GM12878 (cell line): ENCODE data around the gene AFF2.

Experiments used
- CHD4 ChIP-seq: fragments of 200-600 bp; sonication (generic); IDR thresholded peaks from 2 replicates; pipeline ENCODE4 v1.6.1; 2016; ENCODE audit warnings: mild to moderate bottlenecking
- EZH2 ChIP-seq: IDR thresholded peaks from 2 replicates; pipeline ENCODE4 v1.6.1; 2012; ENCODE audit warnings: low read depth, mild to moderate bottlenecking, control low read depth, inconsistent platforms, low read length, borderline replicate concordance; ENCODE audit not compliant: control insufficient read depth
- POLR2AphosphoS5 ChIP-seq: IDR thresholded peaks from 2 replicates; pipeline ENCODE4 v1.6.1; 2011; ENCODE audit warnings: mild to moderate bottlenecking, low read length, inconsistent platforms
- SIN3A ChIP-seq: IDR thresholded peaks from 2 replicates; pipeline ENCODE4 v1.6.1; 2012; ENCODE audit warnings: low read depth, low read length, improper control_type of control experiment
- SMAD1 ChIP-seq: fragments of 450-650 bp; IDR thresholded peaks from 2 replicates; pipeline ENCODE4 v1.6.1; 2018; ENCODE audit warnings: mild to moderate bottlenecking, low read depth; ENCODE audit not compliant: partially characterized antibody
- YBX1 ChIP-seq: fragments of 450-650 bp; IDR thresholded peaks from 2 replicates; pipeline ENCODE4 v1.6.1; 2016; ENCODE audit warnings: antibody characterized with exemption
- ZNF274 ChIP-seq: IDR thresholded peaks from one replicate; pipeline ENCODE4 v1.8.0; 2011; ENCODE audit not compliant: insufficient read length, insufficient read depth
- ZZZ3 ChIP-seq: IDR thresholded peaks from 2 replicates; pipeline ENCODE4 v1.6.1; 2011; ENCODE audit warnings: low read depth; ENCODE audit not compliant: control insufficient read depth, insufficient read length
- TF ChIP-seq, protein P1 (sequence below): fragments of 450-650 bp; formaldehyde crosslinking; IDR thresholded peaks from 2 replicates; pipeline ENCODE4 v1.4.0; 2022; ENCODE audit warnings: mild to moderate bottlenecking, moderate library complexity
- TF ChIP-seq, protein P2 (sequence below), 3 experiments: IDR thresholded peaks in 2 of 3; conservative IDR thresholded peaks in 1 of 3; 2 replicates each; pipeline ENCODE4 v1.5.1; 2011; ENCODE audit warnings: low read depth in 3 of 3, low read length in 3 of 3, mild to moderate bottlenecking in 3 of 3, control low read depth in 2 of 3, moderate library complexity in 2 of 3, inconsistent platforms in 1 of 3, mixed read lengths in 1 of 3; ENCODE audit not compliant: control insufficient read depth in 2 of 3, insufficient read depth in 1 of 3; ENCODE audit errors: extremely low read depth in 1 of 3
- TF ChIP-seq, protein P3 (sequence below): fragments of 450-650 bp; IDR thresholded peaks from 2 replicates; pipeline ENCODE4 v1.6.1; 2018; ENCODE audit warnings: borderline replicate concordance, mild to moderate bottlenecking; ENCODE audit not compliant: partially characterized antibody
- TF ChIP-seq, protein P4 (sequence below): fragments of 150-350 bp; IDR thresholded peaks from 2 replicates; pipeline ENCODE4 v1.6.1; 2014; ENCODE audit warnings: mild to moderate bottlenecking, low read depth, low read length

DNA sequence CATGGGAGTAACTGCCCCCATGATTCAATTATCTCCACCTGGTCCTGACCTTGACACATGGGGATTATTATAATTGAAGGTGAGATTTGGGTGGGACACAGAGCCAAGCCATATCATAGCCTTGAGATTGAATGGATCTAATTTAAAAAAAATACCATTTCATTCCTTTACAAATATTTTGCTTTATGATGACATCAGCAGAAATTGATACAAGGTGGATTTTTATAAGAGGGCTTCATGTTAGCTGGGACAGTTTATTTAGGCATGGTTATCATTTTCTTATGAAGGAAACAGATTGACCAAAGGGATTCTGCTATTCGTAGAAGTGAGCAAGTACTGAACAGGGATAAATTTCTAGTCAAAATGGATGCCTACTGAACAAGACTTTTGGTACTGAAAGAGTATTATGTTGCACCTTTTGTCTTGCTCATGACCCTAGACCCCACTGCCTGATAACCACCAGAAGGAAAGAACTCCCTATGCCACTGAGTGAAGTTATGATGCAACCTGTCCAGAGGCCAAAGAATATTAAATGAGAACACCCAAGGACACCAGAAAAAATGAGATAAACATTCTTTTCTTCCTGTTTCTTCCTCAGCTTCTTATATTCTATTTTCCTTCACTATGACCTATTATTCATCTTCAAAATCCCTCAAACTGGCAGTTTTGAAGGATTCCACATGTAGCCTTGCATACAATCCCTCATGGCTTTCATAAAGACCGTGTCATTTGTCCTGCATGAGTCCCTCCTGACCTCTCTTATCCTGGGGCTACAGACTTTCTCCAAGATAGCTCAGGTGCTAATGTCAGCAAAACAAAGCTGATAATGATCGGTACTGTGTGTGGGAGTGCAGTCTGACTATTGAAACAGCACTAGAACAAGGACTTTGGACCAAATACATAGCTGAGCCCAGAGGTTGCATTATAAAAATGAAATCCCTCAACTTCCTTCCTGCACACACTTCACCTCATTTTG lies 118.3 kb downstream of the AFF2 start:
- TF ChIP-seq, protein P1, sequence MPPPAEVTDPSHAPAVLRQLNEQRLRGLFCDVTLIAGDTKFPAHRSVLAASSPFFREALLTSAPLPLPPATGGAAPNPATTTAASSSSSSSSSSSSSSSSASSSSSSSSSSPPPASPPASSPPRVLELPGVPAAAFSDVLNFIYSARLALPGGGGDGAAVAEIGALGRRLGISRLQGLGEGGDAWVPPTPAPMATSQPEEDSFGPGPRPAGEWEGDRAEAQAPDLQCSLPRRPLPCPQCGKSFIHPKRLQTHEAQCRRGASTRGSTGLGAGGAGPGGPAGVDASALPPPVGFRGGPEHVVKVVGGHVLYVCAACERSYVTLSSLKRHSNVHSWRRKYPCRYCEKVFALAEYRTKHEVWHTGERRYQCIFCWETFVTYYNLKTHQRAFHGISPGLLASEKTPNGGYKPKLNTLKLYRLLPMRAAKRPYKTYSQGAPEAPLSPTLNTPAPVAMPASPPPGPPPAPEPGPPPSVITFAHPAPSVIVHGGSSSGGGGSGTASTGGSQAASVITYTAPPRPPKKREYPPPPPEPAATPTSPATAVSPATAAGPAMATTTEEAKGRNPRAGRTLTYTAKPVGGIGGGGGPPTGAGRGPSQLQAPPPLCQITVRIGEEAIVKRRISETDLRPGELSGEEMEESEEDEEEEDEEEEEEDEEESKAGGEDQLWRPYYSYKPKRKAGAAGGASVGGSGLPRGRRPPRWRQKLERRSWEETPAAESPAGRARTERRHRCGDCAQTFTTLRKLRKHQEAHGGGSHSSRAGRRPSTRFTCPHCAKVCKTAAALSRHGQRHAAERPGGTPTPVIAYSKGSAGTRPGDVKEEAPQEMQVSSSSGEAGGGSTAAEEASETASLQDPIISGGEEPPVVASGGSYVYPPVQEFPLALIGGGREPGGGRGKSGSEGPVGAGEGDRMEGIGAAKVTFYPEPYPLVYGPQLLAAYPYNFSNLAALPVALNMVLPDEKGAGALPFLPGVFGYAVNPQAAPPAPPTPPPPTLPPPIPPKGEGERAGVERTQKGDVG, result no peak
- TF ChIP-seq, protein P2, sequence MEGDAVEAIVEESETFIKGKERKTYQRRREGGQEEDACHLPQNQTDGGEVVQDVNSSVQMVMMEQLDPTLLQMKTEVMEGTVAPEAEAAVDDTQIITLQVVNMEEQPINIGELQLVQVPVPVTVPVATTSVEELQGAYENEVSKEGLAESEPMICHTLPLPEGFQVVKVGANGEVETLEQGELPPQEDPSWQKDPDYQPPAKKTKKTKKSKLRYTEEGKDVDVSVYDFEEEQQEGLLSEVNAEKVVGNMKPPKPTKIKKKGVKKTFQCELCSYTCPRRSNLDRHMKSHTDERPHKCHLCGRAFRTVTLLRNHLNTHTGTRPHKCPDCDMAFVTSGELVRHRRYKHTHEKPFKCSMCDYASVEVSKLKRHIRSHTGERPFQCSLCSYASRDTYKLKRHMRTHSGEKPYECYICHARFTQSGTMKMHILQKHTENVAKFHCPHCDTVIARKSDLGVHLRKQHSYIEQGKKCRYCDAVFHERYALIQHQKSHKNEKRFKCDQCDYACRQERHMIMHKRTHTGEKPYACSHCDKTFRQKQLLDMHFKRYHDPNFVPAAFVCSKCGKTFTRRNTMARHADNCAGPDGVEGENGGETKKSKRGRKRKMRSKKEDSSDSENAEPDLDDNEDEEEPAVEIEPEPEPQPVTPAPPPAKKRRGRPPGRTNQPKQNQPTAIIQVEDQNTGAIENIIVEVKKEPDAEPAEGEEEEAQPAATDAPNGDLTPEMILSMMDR (IDR thresholded peaks at IDR 0.05 in 2 of 3, conservative IDR thresholded peaks at IDR 0.05 in 1 of 3; ENCODE audit: control insufficient read depth in 2 of 3, extremely low read depth in 1 of 3, insufficient read depth in 1 of 3, low read depth in 3 of 3, low read length in 3 of 3), result no peak
- no peak for TF ChIP-seq SIN3A
- no peak for TF ChIP-seq ZNF274
- TF ChIP-seq POLR2AphosphoS5, result no peak
- TF ChIP-seq, protein P3, sequence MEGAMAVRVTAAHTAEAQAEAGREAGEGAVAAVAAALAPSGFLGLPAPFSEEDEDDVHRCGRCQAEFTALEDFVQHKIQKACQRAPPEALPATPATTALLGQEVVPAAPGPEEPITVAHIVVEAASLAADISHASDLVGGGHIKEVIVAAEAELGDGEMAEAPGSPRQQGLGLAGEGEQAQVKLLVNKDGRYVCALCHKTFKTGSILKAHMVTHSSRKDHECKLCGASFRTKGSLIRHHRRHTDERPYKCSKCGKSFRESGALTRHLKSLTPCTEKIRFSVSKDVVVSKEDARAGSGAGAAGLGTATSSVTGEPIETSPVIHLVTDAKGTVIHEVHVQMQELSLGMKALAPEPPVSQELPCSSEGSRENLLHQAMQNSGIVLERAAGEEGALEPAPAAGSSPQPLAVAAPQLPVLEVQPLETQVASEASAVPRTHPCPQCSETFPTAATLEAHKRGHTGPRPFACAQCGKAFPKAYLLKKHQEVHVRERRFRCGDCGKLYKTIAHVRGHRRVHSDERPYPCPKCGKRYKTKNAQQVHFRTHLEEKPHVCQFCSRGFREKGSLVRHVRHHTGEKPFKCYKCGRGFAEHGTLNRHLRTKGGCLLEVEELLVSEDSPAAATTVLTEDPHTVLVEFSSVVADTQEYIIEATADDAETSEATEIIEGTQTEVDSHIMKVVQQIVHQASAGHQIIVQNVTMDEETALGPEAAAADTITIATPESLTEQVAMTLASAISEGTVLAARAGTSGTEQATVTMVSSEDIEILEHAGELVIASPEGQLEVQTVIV, result no peak
- TF ChIP-seq ZZZ3, result no peak
- TF ChIP-seq YBX1, result no peak
- TF ChIP-seq, protein P4, sequence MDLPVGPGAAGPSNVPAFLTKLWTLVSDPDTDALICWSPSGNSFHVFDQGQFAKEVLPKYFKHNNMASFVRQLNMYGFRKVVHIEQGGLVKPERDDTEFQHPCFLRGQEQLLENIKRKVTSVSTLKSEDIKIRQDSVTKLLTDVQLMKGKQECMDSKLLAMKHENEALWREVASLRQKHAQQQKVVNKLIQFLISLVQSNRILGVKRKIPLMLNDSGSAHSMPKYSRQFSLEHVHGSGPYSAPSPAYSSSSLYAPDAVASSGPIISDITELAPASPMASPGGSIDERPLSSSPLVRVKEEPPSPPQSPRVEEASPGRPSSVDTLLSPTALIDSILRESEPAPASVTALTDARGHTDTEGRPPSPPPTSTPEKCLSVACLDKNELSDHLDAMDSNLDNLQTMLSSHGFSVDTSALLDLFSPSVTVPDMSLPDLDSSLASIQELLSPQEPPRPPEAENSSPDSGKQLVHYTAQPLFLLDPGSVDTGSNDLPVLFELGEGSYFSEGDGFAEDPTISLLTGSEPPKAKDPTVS, result no peak
- TF ChIP-seq EZH2, result no peak
- TF ChIP-seq SMAD1, result no peak
- no peak for TF ChIP-seq CHD4
